ENCODE data around the gene ARHGEF10L. TPM values are rescaled to one million over a fixed set of nuclear protein-coding genes. Genes with fewer than 3 reads are reported as not detected.

The ARHGEF10L gene
- total RNA-seq, 2 experiments from 2014 or later: not detected

DNA sequence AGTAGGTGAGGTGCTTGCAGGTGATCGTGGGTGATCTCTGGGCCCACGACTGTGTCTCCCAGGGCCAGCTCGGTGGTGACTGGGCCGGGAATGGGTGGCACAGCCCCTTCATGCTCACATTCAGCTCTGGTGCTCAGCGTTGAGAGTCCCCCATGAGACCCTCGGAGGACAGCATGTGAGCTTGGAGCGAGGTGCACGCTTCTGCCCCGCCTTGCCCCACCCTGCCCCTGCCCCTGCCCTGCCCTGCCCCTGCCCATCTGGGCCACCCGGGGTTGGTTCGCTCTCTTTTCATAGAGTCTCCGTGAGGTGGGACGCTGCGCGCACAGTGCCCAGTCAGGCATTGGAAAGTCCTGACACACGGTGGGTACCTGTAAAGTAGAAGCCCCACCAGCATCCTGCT lies 140.4 kb downstream of the ARHGEF10L start:
- H3K27me3 Mint-ChIP-seq (ENCODE audit: low read depth): no peaks in the 10 kb centered on the region
- no peaks in the 10 kb centered on the region for H3K9me3 Mint-ChIP-seq (ENCODE audit: insufficient read depth)
- ChIA-PET POLR2A (no interaction called here), CTCF (no interaction called here)
- no peak for DNase-seq
- H3K36me3 Mint-ChIP-seq (ENCODE audit: low read depth): no peaks in the 10 kb centered on the region
- no peak for ATAC-seq
- H3K4me1 Mint-ChIP-seq (ENCODE audit: low read depth): no peaks in the 10 kb centered on the region
- H3K27ac Mint-ChIP-seq: no peak overlapping the region
- H3K4me3 Mint-ChIP-seq: no peak overlapping the region

DNA sequence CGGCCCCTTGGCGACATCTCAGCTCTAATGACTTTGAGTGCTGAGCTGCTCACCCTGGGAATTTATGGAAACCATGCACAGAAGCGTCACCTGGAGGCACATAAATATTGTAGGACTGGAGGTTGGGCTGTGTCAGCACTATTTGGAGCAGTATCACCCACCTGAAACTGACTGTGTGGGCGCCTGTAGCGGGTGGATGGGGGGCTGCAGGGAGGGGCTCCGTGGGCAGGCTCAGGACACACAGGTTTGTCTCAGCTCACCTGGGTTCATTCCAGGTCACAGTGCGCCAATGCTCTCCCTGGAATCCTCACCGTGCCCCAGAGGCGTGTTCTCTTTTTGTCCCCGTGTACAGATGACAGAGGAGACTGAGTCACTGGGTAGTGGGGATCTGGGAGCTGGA lies 140.8 kb downstream of the ARHGEF10L start:
- H3K4me1 Mint-ChIP-seq (ENCODE audit: low read depth): no peaks in the 10 kb centered on the region
- ChIA-PET CTCF (no interaction called here), POLR2A (no interaction called here)
- no peaks in the 10 kb centered on the region for H3K36me3 Mint-ChIP-seq (ENCODE audit: low read depth)
- no peaks in the 10 kb centered on the region for H3K27me3 Mint-ChIP-seq (ENCODE audit: low read depth)
- DNase-seq: no peak
- no peaks in the 10 kb centered on the region for H3K9me3 Mint-ChIP-seq (ENCODE audit: insufficient read depth)
- H3K4me3 Mint-ChIP-seq: no peak overlapping the region
- no peak overlapping the region for H3K27ac Mint-ChIP-seq
- ATAC-seq: no peak

DNA sequence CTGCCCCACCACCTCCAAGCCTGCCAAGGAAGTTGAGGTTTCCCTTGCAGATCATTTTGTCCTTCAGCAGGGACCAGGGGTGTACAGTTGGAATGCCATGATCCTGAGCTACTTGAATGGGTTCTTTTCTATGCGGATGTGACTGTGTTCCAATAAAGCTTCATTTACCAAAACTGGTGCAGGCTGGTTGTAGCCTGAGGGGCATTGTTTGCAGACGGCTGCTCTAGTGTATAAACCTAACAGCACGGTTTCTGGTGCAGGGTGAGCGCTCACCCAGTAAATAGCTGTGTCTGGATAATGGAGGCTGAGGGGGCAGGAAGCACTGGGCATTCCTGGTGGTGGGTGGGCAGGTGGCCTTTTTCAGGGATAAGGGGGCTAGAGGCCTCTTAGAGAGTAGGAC lies 142.9 kb downstream of the ARHGEF10L start:
- Mint-ChIP-seq H3K27ac (no peak overlapping the region), H3K4me1 (ENCODE audit: low read depth) (no peaks in the 10 kb centered on the region), H3K4me3 (no peak overlapping the region), H3K36me3 (ENCODE audit: low read depth) (no peaks in the 10 kb centered on the region), H3K9me3 (ENCODE audit: insufficient read depth) (no peaks in the 10 kb centered on the region), H3K27me3 (ENCODE audit: low read depth) (no peaks in the 10 kb centered on the region)
- DNase-seq (no peak), ATAC-seq (no peak)
- POLR2A ChIA-PET: no interaction called here
- CTCF ChIA-PET: no interaction called here

DNA sequence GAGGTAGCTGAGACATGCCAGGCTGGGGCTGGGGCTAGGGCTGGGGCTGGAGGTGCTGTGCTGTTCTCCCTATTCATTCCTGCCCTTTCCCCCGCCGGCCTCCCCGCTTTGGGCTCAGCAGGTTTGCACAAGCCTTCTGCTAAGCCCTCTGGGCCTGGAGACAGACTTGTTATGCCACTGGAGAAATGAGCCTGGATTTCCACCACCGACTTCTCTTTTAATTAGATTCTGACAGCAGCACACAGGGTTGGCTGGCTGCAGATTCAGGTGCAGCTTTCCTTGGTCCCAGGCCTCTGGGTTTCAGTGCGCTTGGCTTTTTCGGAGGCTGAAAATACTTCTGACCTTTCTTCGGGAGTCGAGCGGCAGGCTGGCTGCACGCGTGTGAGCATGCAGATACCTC lies 144.1 kb downstream of the ARHGEF10L start:
- no peak for ATAC-seq
- DNase-seq: no peak
- Mint-ChIP-seq H3K27me3 (ENCODE audit: low read depth) (no peaks in the 10 kb centered on the region), H3K4me1 (ENCODE audit: low read depth) (no peaks in the 10 kb centered on the region), H3K36me3 (ENCODE audit: low read depth) (no peaks in the 10 kb centered on the region), H3K27ac (no peak overlapping the region), H3K4me3 (no peak overlapping the region), H3K9me3 (ENCODE audit: insufficient read depth) (no peaks in the 10 kb centered on the region)
- ChIA-PET POLR2A (no interaction called here), CTCF (interaction anchor here (1.1 kb wide), 1 partner anchor 22 kb away, joined by 3 read pairs; no protein-coding TSS in a partner anchor)

DNA sequence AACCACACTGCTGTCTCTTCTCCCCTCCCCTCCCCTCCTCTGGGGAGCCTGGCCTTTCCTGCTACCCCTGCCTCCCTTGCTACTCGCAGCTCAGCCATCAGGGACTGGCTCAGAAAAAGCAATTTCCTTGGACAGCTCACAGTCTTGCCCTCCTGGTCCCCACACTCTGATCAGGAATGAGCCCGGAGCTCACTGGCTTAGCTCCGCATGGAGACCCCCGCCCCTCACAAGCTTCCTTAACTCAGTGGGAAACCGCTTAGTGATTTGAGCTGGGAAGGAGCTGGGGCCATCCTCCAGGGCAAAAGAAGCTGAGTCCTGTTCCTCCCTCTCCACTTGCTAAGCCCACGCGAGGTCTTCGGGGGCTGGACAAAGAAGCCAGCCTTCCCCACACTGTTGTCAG lies 145.3 kb downstream of the ARHGEF10L start:
- ATAC-seq: no peak
- H3K4me1 Mint-ChIP-seq (ENCODE audit: low read depth): no peaks in the 10 kb centered on the region
- POLR2A ChIA-PET: no interaction called here
- no peaks in the 10 kb centered on the region for H3K36me3 Mint-ChIP-seq (ENCODE audit: low read depth)
- no peaks in the 10 kb centered on the region for H3K27me3 Mint-ChIP-seq (ENCODE audit: low read depth)
- CTCF ChIA-PET: interaction anchor here (1.1 kb wide), 1 partner anchor 416 kb away, joined by 3 read pairs; no protein-coding TSS in a partner anchor
- no peak overlapping the region for H3K4me3 Mint-ChIP-seq
- no peaks in the 10 kb centered on the region for H3K9me3 Mint-ChIP-seq (ENCODE audit: insufficient read depth)
- H3K27ac Mint-ChIP-seq: no peak overlapping the region
- DNase-seq: no peak

DNA sequence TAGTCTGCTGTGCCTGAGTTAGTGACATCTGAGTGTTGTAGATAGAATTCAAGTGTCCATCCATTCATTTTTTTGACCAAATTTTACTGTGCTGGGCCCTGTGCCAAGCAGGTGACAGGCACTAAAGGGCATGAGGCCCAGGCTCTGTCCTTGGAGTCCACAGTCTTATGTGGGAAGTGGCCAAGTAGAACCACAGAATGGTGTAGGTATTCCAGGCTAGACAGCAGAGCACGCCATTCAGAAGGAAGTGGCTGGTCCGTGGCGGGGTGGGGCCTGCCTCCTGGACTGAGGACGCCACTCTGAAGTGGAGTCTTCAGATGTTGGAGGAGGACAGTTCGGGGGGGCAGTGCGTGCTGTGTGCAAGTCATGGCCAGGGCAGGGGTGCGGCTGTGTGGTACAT lies 146.8 kb downstream of the ARHGEF10L start:
- CTCF ChIA-PET: no interaction called here
- Mint-ChIP-seq H3K27me3 (ENCODE audit: low read depth) (no peaks in the 10 kb centered on the region), H3K4me3 (no peak overlapping the region), H3K36me3 (ENCODE audit: low read depth) (no peaks in the 10 kb centered on the region), H3K9me3 (ENCODE audit: insufficient read depth) (no peaks in the 10 kb centered on the region), H3K27ac (no peak overlapping the region), H3K4me1 (ENCODE audit: low read depth) (peaks cover 2% of the 10 kb centered on the region)
- DNase-seq (no peak), ATAC-seq (no peak)
- POLR2A ChIA-PET: no interaction called here

DNA sequence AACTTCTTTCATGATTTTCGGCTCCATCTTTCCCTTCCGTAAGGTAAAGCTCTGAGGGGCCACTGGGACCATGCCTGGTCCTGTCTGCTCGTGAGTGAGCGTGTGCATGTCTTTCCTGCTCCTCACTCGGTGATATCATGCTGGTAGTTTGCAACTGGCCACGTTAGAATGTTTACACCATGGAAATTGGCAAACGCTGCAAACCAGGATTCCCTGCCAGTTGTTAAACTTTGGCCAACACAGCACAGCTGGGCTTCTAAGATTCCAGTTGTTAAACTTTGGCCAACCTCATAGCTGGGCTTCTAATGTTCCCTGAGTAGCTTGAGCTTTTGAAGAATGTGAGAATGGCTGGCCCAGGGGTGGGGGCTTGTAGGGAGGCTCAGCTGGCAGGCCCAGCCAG lies 147.6 kb downstream of the ARHGEF10L start:
- Mint-ChIP-seq H3K4me1 (ENCODE audit: low read depth) (peaks cover 2% of the 10 kb centered on the region), H3K9me3 (ENCODE audit: insufficient read depth) (no peaks in the 10 kb centered on the region), H3K4me3 (no peak overlapping the region), H3K27ac (no peak overlapping the region), H3K27me3 (ENCODE audit: low read depth) (no peaks in the 10 kb centered on the region), H3K36me3 (ENCODE audit: low read depth) (no peaks in the 10 kb centered on the region)
- POLR2A ChIA-PET: interaction anchor here (0.6 kb wide), 1 partner anchor 331 kb away, joined by 3 read pairs; no protein-coding TSS in a partner anchor
- no peak for ATAC-seq
- CTCF ChIA-PET: no interaction called here
- DNase-seq: no peak

DNA sequence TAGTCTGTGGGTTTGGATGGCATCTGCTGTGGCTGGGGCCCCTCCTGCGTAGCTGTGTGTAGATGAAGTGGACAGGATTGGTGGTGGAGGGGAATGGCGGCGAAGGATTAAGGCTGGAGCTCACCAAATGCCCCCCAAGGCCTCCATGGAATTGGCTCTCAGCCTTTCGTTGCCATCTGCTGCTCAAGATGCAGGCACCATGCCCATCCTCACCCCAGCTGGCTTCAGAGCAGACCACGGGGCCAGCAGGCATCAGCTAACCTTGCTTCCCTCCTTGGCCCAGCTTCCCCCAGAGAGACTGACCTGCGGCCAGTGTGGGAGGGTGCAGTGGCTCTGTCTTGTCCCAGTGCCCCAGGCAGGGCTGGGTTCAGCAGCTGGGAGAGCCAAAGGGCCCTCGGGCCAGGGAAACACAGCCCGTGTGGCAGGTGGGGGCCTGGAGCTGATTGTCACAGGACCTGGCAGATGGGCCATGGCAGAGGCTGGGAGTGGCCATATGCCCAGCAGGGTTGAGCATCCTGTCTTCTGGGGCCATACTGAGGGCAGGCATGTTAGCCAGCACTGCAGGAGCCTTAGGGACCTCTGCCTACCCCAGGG lies 148.8 kb downstream of the ARHGEF10L start:
- H3K27me3 Mint-ChIP-seq (ENCODE audit: low read depth): no peaks in the 10 kb centered on the region
- H3K36me3 Mint-ChIP-seq (ENCODE audit: low read depth): no peaks in the 10 kb centered on the region
- no peak overlapping the region for H3K27ac Mint-ChIP-seq
- no peaks in the 10 kb centered on the region for H3K9me3 Mint-ChIP-seq (ENCODE audit: insufficient read depth)
- DNase-seq (no peak), ATAC-seq (no peak)
- no peak overlapping the region for H3K4me3 Mint-ChIP-seq
- POLR2A ChIA-PET: no interaction called here
- H3K4me1 Mint-ChIP-seq (ENCODE audit: low read depth): peaks cover 2% of the 10 kb centered on the region
- CTCF ChIA-PET: no interaction called here

DNA sequence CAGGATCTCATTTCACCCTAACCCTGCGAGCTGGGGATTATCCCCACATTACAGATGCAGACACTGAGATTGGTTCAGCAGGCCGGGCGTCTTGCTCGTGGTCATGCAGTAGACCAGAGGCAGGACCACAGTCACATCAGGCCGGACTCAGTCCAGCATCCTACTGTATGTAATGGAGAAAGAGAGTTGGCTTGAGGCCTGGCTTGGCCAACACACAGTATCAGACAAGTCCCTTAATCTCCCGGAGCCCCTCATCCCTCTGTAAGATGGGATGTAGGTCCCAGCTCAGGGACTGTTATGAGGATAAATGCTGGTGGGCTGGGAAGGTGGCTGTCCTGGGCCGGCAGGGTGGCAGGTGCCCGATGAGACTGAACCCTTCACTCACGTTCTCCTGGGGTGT lies 149.5 kb downstream of the ARHGEF10L start:
- Mint-ChIP-seq H3K27ac (no peak overlapping the region), H3K4me1 (ENCODE audit: low read depth) (peaks cover 2% of the 10 kb centered on the region), H3K27me3 (ENCODE audit: low read depth) (no peaks in the 10 kb centered on the region), H3K4me3 (no peak overlapping the region), H3K9me3 (ENCODE audit: insufficient read depth) (no peaks in the 10 kb centered on the region), H3K36me3 (ENCODE audit: low read depth) (no peaks in the 10 kb centered on the region)
- ATAC-seq (no peak), DNase-seq (no peak)
- CTCF ChIA-PET: no interaction called here
- POLR2A ChIA-PET: no interaction called here

DNA sequence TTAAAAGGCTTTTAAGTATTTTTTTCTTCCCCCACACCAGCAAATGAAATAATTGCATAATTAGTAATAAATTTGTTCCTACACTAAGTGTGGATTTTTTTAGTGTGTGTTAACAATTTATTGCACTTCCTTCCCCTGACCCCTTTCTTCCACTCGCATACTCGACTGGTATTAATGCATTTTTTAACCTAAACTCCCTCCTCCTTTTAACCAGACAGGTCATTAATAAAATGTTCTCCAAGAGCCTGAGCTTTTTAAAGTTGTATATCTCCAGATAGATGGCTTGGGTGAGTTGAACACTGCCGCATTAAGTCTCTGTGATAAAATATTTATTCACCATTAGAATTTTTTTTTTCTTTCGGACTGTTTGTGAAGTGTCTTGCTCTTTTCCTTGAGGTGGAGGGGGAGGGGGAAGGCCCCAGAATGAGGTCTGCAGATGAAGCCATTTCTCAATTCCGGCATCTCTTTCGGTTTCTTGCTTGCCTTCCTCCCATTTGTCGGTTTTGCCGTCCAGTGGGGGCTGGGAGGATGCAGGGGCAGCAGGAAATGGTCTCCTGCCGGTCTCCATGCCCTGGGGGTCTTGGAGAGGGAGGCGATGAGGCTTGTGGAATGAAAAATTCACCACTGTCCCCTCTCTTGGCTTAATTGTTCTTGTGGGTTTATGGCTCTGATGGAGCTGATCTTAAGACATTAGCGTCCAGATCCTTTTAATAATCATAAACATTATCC lies 151.6 kb downstream of the ARHGEF10L start:
- CTCF ChIA-PET: no interaction called here
- H3K27ac Mint-ChIP-seq: no peak overlapping the region

DNA sequence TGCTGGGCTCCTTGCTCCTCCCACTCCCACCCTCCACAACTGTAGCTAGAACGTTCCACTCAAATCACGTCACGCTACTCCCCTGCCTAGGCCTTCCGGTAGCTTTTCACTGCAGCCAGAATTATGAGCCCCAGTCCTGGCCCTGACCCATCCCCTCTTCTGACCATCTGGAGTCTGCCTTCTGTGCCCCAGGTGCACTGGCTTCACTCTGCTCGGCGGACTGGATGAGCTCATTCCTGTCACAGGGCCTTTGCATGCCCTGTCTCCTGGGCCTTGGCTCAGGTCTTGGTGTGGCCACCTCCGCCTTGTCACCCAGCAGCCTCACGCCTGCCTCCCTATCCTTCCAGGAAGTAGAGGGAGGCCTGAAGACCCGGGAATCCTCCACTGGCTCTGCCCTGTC lies 153.1 kb downstream of the ARHGEF10L start:
- DNase-seq: no peak
- H3K4me1 Mint-ChIP-seq (ENCODE audit: low read depth): peaks cover 2% of the 10 kb centered on the region
- H3K4me3 Mint-ChIP-seq: no peak overlapping the region
- no peaks in the 10 kb centered on the region for H3K9me3 Mint-ChIP-seq (ENCODE audit: insufficient read depth)
- ChIA-PET CTCF (no interaction called here), POLR2A (no interaction called here)
- H3K27me3 Mint-ChIP-seq (ENCODE audit: low read depth): no peaks in the 10 kb centered on the region
- no peak overlapping the region for H3K27ac Mint-ChIP-seq
- no peaks in the 10 kb centered on the region for H3K36me3 Mint-ChIP-seq (ENCODE audit: low read depth)
- no peak for ATAC-seq

More for the DNA sequence above, 151.6 kb downstream of the ARHGEF10L start:
- Mint-ChIP-seq H3K4me1 (ENCODE audit: low read depth) (peaks cover 2% of the 10 kb centered on the region), H3K9me3 (ENCODE audit: insufficient read depth) (no peaks in the 10 kb centered on the region), H3K27me3 (ENCODE audit: low read depth) (no peaks in the 10 kb centered on the region), H3K4me3 (no peak overlapping the region), H3K36me3 (ENCODE audit: low read depth) (no peaks in the 10 kb centered on the region)
- no peak for ATAC-seq
- POLR2A ChIA-PET: no interaction called here
- DNase-seq: no peak

DNA sequence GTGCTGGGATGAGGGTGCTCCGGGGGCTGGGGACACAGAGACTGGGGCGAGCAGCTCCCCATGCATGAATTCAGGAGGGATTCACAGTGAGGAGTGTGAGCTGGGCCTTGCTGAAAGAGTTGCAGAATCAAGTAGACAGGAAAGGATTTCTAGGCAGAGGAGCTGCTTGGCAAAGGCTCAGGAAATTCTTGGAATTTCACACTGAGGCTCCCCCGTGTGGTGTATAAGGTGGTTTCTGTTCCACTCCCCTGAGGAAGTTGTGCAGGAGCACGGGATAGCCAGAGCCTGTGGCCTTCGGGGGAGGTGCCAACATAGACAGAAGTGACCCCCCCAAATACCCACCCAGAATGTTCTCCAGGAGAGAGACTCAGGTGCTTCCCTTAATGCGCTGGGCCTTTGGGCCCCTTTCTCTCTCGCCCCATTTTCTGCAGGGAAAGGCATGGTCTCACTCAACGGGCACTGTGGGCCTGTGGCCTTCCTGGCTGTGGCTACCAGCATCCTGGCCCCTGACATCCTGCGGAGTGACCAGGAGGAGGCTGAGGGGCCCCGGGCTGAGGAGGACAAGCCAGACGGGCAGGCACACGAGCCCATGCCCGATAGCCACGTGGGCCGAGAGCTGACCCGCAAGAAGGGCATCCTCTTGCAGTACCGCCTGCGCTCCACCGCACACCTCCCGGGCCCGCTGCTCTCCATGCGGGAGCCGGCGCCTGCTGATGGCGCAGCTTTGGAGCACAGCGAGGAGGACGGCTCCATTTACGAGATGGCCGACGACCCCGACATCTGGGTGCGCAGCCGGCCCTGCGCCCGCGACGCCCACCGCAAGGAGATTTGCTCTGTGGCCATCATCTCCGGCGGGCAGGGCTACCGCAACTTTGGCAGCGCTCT lies 157.2 kb downstream of the ARHGEF10L start:
- H3K27ac Mint-ChIP-seq: no peak overlapping the region

More for the DNA sequence above, 157.2 kb downstream of the ARHGEF10L start:
- H3K4me3 Mint-ChIP-seq: no peak overlapping the region
- no peaks in the 10 kb centered on the region for H3K9me3 Mint-ChIP-seq (ENCODE audit: insufficient read depth)
- peaks cover 7% of the 10 kb centered on the region for H3K4me1 Mint-ChIP-seq (ENCODE audit: low read depth)
- no peaks in the 10 kb centered on the region for H3K36me3 Mint-ChIP-seq (ENCODE audit: low read depth)
- ChIA-PET CTCF (no interaction called here), POLR2A (no interaction called here)
- no peaks in the 10 kb centered on the region for H3K27me3 Mint-ChIP-seq (ENCODE audit: low read depth)
- DNase-seq: no peak
- ATAC-seq: no peak
